Fibroblast of lung (primary cell): ENCODE results near the gene UNC13B.
"Not testable (repeated sequence)": the region's sequence is repeated elsewhere in the genome, so short reads cannot be mapped to it uniquely, and the experiment has no call there.

Source experiments
- CTCF ChIP-seq, 2 donors: IDR thresholded peaks in 1 of 2; conservative IDR thresholded peaks in 1 of 2; 1 replicate in 1 of 2; 2 replicates in 1 of 2; pipeline ENCODE4 v1.5.1; 2011 to 2012; ENCODE audit warnings: low read length in 2 of 2, control low read depth in 1 of 2, inconsistent platforms in 1 of 2, low read depth in 1 of 2, mild to moderate bottlenecking in 1 of 2
- EZH2 ChIP-seq: IDR thresholded peaks from 2 replicates; pipeline ENCODE4 v1.5.1; 2012; ENCODE audit warnings: low read length, control low read depth, mild to moderate bottlenecking; ENCODE audit errors: missing control alignments

GRCh38 chr9:35167429-35167828 is 5.6 kb downstream of the UNC13B start:
- TF ChIP-seq CTCF (conservative IDR thresholded peaks at IDR 0.05 in 1 of 2, IDR thresholded peaks at IDR 0.05 in 1 of 2; ENCODE audit: low read depth in 1 of 2, low read length in 2 of 2); EZH2: not testable (repeated sequence)
